ENCODE measurements around the gene SAMHD1. TPM values are rescaled to one million over a fixed set of nuclear protein-coding genes. Genes with fewer than 3 reads are reported as not detected.

Gene SAMHD1
- total and polyA plus RNA-seq, 7 donors, result 17.0 to 36.4 (median 26.2) TPM

DNA sequence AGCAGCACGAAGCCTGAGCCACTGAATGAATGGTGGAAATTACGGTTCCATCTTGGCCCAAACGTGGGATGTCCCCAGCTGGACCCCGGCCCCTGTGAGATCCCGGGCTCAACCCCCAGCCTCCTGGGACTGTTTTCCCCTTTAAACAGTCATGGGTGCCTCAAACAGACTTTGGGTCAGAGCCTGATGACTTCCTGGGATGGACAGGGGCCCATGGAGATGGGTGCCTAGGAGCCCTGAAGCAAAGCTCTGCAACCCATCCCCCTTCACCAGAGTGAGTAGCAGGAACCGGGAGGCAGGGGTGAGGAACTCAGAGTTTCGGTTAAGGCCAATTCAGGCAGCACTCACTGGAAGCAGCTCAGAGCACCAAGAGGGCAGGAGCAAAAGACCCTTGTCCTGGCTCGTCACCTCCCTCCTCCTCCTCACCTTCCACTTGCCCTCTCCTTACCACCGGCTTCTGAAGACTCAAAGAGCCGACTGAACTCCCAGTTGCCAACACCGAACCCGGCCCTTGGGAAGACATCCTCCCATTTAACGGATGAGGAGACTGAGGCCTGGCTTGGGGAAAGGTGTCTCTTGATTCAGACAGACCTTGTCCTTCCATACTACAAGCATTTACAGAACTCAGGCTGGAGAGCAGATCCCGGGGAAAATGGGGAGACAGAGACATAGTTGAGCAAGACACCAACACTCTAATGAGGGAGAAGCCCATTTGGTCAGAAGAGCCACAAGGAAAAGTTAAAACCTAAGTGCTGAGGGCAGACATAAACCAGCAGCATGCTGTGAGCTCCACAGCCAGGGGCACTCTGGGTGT lies 90.5 kb downstream of the SAMHD1 start:
- no peaks in the 10 kb centered on the region for H3K36me3 ChIP-seq (ENCODE audit: insufficient read depth in 1 of 2, low read depth in 1 of 2)
- WGBS, 3 donors, result 66 to 80% (median 70%) methylated on average over 14 of the region's 14 CpGs
- H3K9me3 ChIP-seq, result no peaks in the 10 kb centered on the region
- TF ChIP-seq, protein P1, sequence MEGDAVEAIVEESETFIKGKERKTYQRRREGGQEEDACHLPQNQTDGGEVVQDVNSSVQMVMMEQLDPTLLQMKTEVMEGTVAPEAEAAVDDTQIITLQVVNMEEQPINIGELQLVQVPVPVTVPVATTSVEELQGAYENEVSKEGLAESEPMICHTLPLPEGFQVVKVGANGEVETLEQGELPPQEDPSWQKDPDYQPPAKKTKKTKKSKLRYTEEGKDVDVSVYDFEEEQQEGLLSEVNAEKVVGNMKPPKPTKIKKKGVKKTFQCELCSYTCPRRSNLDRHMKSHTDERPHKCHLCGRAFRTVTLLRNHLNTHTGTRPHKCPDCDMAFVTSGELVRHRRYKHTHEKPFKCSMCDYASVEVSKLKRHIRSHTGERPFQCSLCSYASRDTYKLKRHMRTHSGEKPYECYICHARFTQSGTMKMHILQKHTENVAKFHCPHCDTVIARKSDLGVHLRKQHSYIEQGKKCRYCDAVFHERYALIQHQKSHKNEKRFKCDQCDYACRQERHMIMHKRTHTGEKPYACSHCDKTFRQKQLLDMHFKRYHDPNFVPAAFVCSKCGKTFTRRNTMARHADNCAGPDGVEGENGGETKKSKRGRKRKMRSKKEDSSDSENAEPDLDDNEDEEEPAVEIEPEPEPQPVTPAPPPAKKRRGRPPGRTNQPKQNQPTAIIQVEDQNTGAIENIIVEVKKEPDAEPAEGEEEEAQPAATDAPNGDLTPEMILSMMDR (IDR thresholded peaks at IDR 0.05), result no peak
- DNase-seq, result no peak
- H3K27me3 ChIP-seq (ENCODE audit: insufficient read depth in 3 of 3, low read length in 2 of 3), result peaks cover 0 to 24% (median 1%) of the 10 kb centered on the region in 3 donors
- H3K27ac ChIP-seq, result peak overlapping the region; percentile 48
- H3K4me3 ChIP-seq, result peak overlapping the region; percentile 62
- no peak for ATAC-seq
- peaks cover 23% of the 10 kb centered on the region for H3K4me1 ChIP-seq
- intact Hi-C loops (cut with DNase I), result no loop called here

DNA sequence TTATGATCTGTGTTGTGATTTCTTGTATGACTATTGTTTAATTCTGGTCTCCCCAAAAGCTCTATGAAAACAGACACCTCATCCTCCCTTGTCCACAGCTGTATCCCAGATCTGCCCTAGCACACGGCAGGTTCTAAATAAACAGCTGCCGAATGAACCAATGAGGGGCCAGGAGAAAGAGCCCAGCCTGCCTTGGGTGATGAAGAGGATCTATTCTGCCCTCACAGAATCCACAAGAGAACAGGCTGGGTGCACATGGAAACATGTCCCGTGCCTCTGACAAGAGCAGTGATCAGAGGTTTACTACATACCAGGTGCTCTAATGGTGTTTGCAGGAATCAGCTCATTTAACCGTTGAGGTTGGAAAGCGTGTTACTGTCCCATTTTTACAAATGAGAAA lies 91.2 kb downstream of the SAMHD1 start:
- no peak for ATAC-seq
- no peak for DNase-seq
- Histone ChIP-seq H3K27me3 (ENCODE audit: insufficient read depth in 3 of 3, low read length in 2 of 3) (peaks cover 0 to 23% (median 1%) of the 10 kb centered on the region in 3 donors), H3K36me3 (ENCODE audit: insufficient read depth in 1 of 2, low read depth in 1 of 2) (no peaks in the 10 kb centered on the region), H3K9me3 (no peaks in the 10 kb centered on the region), H3K4me1 (peaks cover 29% of the 10 kb centered on the region), H3K4me3 (no peak overlapping the region), H3K27ac (no peak overlapping the region)
- TF ChIP-seq, protein P1 (IDR thresholded peaks at IDR 0.05), result no peak
- WGBS, 3 donors, result 63 to 68% (median 67%) methylated on average over 5 of the region's 5 CpGs
- intact Hi-C loops (cut with DNase I), result no loop called here

DNA sequence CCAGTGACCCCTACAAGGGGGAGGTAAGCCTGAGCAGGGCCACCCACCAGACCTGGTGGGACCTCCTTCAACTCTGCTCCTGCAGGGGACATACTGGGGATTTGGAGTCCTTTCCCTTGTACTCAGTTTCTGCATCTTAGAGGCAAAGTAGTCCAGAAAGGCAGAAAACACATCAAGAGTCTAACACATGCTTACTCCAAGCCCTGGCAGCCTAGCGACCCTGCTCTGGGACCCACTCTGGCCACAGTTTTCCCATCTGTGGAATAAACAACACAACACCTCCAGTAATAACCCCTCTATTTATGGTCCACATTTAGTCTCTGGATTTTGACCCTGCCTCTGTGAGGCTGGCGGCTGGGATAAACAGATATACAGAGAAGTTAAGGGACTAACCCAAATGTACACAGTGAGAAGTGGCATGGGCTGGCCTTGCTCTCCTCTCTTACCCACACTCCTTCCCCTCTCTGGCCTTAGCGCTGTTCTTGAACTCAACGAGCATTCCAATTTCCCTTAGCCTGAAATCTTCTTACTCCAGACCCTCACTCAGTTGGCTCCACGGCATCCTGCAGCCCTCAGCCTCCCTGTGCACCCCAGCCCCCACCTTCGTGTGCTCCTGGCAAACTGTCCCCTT lies 91.7 kb downstream of the SAMHD1 start:
- Histone ChIP-seq H3K36me3 (ENCODE audit: insufficient read depth in 1 of 2, low read depth in 1 of 2) (no peaks in the 10 kb centered on the region), H3K4me1 (peaks cover 29% of the 10 kb centered on the region), H3K27me3 (ENCODE audit: insufficient read depth in 3 of 3, low read length in 2 of 3) (peaks cover 0 to 18% (median 1%) of the 10 kb centered on the region in 3 donors), H3K27ac (no peak overlapping the region), H3K9me3 (no peaks in the 10 kb centered on the region), H3K4me3 (no peak overlapping the region)
- no peak for DNase-seq
- TF ChIP-seq, protein P1 (IDR thresholded peaks at IDR 0.05), result no peak
- 71 to 75% (median 75%) methylated on average over 6 of the region's 6 CpGs for WGBS, 3 donors
- intact Hi-C loops (cut with DNase I), result no loop called here
- ATAC-seq, result no peak

DNA sequence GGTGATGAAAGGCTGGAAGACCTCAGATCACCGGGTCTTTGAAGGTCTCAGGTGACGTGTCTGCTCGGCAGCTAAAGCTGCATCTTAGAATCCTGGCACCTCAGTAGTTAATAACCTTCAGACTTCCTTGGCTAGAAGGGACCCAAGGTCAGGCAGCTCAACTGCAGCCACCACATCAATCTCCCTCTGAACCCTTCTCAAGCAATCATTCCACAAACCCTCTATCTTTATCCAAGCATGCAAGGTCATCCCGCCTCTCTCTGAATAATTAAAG lies 92.3 kb downstream of the SAMHD1 start:
- TF ChIP-seq, protein P1 (IDR thresholded peaks at IDR 0.05), result no peak
- WGBS, 3 donors, result 58 to 72% (median 69%) methylated on average over 4 of the region's 4 CpGs
- no peak for ATAC-seq
- H3K36me3 ChIP-seq (ENCODE audit: insufficient read depth in 1 of 2, low read depth in 1 of 2), result no peaks in the 10 kb centered on the region
- intact Hi-C loops (cut with DNase I), result no loop called here
- H3K27ac ChIP-seq, result no peak overlapping the region
- peaks cover 0 to 12% (median 1%) of the 10 kb centered on the region in 3 donors for H3K27me3 ChIP-seq (ENCODE audit: insufficient read depth in 3 of 3, low read length in 2 of 3)
- DNase-seq, result no peak
- no peaks in the 10 kb centered on the region for H3K9me3 ChIP-seq
- no peak overlapping the region for H3K4me3 ChIP-seq
- H3K4me1 ChIP-seq, result peaks cover 29% of the 10 kb centered on the region
